ENCODE results near the gene RERE.

GRCh38 chr1:8780405-8780804 lies 37.0 kb downstream of the RERE start:
- TF ChIP-seq POLR2AphosphoS5 (IDR thresholded peaks at IDR 0.05; ENCODE audit: insufficient read depth, low read depth, low read length) (no peak), POLR2A (IDR thresholded peaks at IDR 0.05; ENCODE audit: low read depth, low read length) (no peak), EZH2 (IDR thresholded peaks at IDR 0.05; ENCODE audit: borderline replicate concordance, low read depth, low read length, severe bottlenecking) (no peak), GATA2 (IDR thresholded peaks at IDR 0.05; ENCODE audit: insufficient read depth, insufficient read length, low read depth, low read length) (no peak), MYC (IDR thresholded peaks at IDR 0.05; ENCODE audit: low read depth, low read length) (no peak), MAX (IDR thresholded peaks at IDR 0.05; ENCODE audit: insufficient read depth, insufficient read length) (no peak), FOS (IDR thresholded peaks at IDR 0.05; ENCODE audit: borderline replicate concordance, insufficient read depth, low read length) (no peak)
- TF ChIP-seq, protein P1, sequence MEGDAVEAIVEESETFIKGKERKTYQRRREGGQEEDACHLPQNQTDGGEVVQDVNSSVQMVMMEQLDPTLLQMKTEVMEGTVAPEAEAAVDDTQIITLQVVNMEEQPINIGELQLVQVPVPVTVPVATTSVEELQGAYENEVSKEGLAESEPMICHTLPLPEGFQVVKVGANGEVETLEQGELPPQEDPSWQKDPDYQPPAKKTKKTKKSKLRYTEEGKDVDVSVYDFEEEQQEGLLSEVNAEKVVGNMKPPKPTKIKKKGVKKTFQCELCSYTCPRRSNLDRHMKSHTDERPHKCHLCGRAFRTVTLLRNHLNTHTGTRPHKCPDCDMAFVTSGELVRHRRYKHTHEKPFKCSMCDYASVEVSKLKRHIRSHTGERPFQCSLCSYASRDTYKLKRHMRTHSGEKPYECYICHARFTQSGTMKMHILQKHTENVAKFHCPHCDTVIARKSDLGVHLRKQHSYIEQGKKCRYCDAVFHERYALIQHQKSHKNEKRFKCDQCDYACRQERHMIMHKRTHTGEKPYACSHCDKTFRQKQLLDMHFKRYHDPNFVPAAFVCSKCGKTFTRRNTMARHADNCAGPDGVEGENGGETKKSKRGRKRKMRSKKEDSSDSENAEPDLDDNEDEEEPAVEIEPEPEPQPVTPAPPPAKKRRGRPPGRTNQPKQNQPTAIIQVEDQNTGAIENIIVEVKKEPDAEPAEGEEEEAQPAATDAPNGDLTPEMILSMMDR (IDR thresholded peaks at IDR 0.05; ENCODE audit: extremely low read depth in 1 of 2, insufficient read depth in 1 of 2, low read depth in 1 of 2, low read length in 2 of 2), result no peak
